K562 (cell line): ENCODE results near the gene TRIM33. TPM values are rescaled to one million over a fixed set of nuclear protein-coding genes. Genes with fewer than 3 reads are reported as not detected.
A peak's percentile ranks its signal among the peaks of the same experiment; 100 is the strongest.

Experiments
- BHLHE40 ChIP-seq: IDR thresholded peaks from 2 replicates; pipeline ENCODE4 v1.6.1; 2011; ENCODE audit warnings: low read length, improper control_type of control experiment
- CHD2 ChIP-seq: IDR thresholded peaks from 2 replicates; pipeline ENCODE4 v1.6.1; 2011; ENCODE audit warnings: low read depth, low read length
- FOXK1 ChIP-seq: sonication (generic); formaldehyde crosslinking; IDR thresholded peaks from 2 replicates; pipeline ENCODE4 v1.8.0; 2022; ENCODE audit warnings: missing genetic modification reagents, mild to moderate bottlenecking, borderline replicate concordance
- GABPB2 ChIP-seq: fragments of 250-450 bp; sonication (Bioruptor Pico); conservative IDR thresholded peaks from 2 replicates; pipeline ENCODE4 v1.5.1; 2021; ENCODE audit warnings: mild to moderate bottlenecking
- HMG20B ChIP-seq: fragments of 250-450 bp; sonication (Bioruptor Pico); IDR thresholded peaks from 2 replicates; pipeline ENCODE4 v1.5.0; 2021; ENCODE audit warnings: mild to moderate bottlenecking
- KDM1A ChIP-seq, 2 experiments: fragments of 450-650 bp; IDR thresholded peaks; 2 replicates each; pipeline ENCODE4 v1.6.1; 2016; ENCODE audit warnings: mild to moderate bottlenecking in 2 of 2
- L3MBTL2 ChIP-seq: fragments of 450-650 bp; IDR thresholded peaks from 2 replicates; pipeline ENCODE4 v1.6.1; 2016; ENCODE audit warnings: mild to moderate bottlenecking, moderate library complexity
- NR4A1 ChIP-seq, 2 experiments: fragments of 250-450 bp in 1 of 2; fragments of 450-650 bp in 1 of 2; sonication (Bioruptor Pico) in 1 of 2; IDR thresholded peaks; 2 replicates each; pipeline versions ENCODE4 v1.4.0 to v1.6.1; 2016 to 2020; ENCODE audit warnings: mild to moderate bottlenecking in 2 of 2, missing compliant biosample characterization in 1 of 2, missing genetic modification characterization in 1 of 2, moderate library complexity in 1 of 2
- PCBP2 ChIP-seq: fragments of 200-400 bp; formaldehyde crosslinking; IDR thresholded peaks from 2 replicates; pipeline ENCODE4 v1.6.1; 2018; ENCODE audit warnings: low read length, low read depth, mild to moderate bottlenecking, moderate library complexity; ENCODE audit not compliant: poor library complexity, severe bottlenecking
- PPARD ChIP-seq: fragments of 250-450 bp; sonication (Bioruptor Pico); IDR thresholded peaks from 2 replicates; pipeline ENCODE4 v1.8.0; 2022; ENCODE audit warnings: inconsistent platforms, mild to moderate bottlenecking, moderate library complexity
- SIN3B ChIP-seq: fragments of 450-650 bp; IDR thresholded peaks from 2 replicates; pipeline ENCODE4 v1.6.1; 2017; ENCODE audit warnings: low read depth, mild to moderate bottlenecking, moderate library complexity
- TCFL5 ChIP-seq: fragments of 250-450 bp; sonication (Bioruptor Pico); conservative IDR thresholded peaks from 2 replicates; pipeline ENCODE4 v1.6.1; 2021; ENCODE audit warnings: mild to moderate bottlenecking, moderate library complexity, matching md5 sums
- ZNF184 ChIP-seq: sonication (generic); formaldehyde crosslinking; IDR thresholded peaks from 2 replicates; pipeline ENCODE4 v1.5.0; 2020; ENCODE audit warnings: missing genetic modification reagents
- ZNF436 ChIP-seq: fragments of 250-450, 450-650 bp; sonication (Bioruptor Pico); formaldehyde crosslinking; IDR thresholded peaks from 2 replicates; pipeline ENCODE4 v1.7.0; 2020; ENCODE audit warnings: mild to moderate bottlenecking
- polyA plus RNA-seq, 8 experiments: library from polyadenylated mRNA; depleted of rRNA in 4 of 8; stranded (reverse) in 5 of 8; unstranded in 3 of 8; fragments of >200 nt; fragmentation: Nextera tagmentation in 2 of 8; fragmentation: Illumina TruSeq in 1 of 8; extraction: Ambion mirVana in 2 of 8; extraction: Trizol in 1 of 8; gene quantifications; 2 replicates each; pipeline versions ENCODE4 v1.2.1 to v1.2.3, GENCODE V29; 2011 to 2014; ENCODE audit warnings: inconsistent platforms in 1 of 8, missing spikeins in 1 of 8
- total RNA-seq, 7 experiments: library from RNA; depleted of rRNA in 6 of 7; stranded (reverse); fragments of >200 nt in 6 of 7; fragmentation: Illumina TruSeq in 2 of 7; extraction: Trizol in 2 of 7; gene quantifications; 2 replicates each; pipeline versions ENCODE4 v1.2.1 to v1.2.3, GENCODE V29; 2011 to 2021; ENCODE audit warnings: low replicate concordance in 1 of 7
- TF ChIP-seq, protein P1 (sequence below): fragments of 150-350 bp; IDR thresholded peaks from 2 replicates; pipeline ENCODE4 v1.6.1; 2014; ENCODE audit warnings: low read depth, mild to moderate bottlenecking, low read length, borderline replicate concordance
- TF ChIP-seq, protein P2 (sequence below): fragments of 450-650 bp; IDR thresholded peaks from 2 replicates; pipeline ENCODE4 v1.7.0; 2016; ENCODE audit warnings: borderline replicate concordance
- TF ChIP-seq, protein P3 (sequence below): sonication (generic); formaldehyde crosslinking; IDR thresholded peaks from 2 replicates; pipeline ENCODE4 v1.8.0; 2022; ENCODE audit warnings: mild to moderate bottlenecking, missing genetic modification reagents
- TF ChIP-seq, protein P4 (sequence below): sonication (generic); formaldehyde crosslinking; IDR thresholded peaks from 2 replicates; pipeline ENCODE4 v1.8.0; 2022; ENCODE audit warnings: missing genetic modification reagents, mild to moderate bottlenecking, borderline replicate concordance
- TF ChIP-seq, protein P5 (sequence below): sonication (generic); IDR thresholded peaks from 2 replicates; pipeline ENCODE4 v1.6.1; 2016
- TF ChIP-seq, protein P6 (sequence below): fragments of 250-450 bp; sonication (Bioruptor Pico); IDR thresholded peaks from 2 replicates; pipeline ENCODE4 v1.8.0; 2021; ENCODE audit warnings: moderate library complexity, mild to moderate bottlenecking, inconsistent platforms

TRIM33 gene
- total and polyA plus RNA-seq, 9 of the 15 experiments (the other 6 are each of a cell fraction or from before 2014, with no cell fraction given) = 9.3 to 58.4 (median 40.2) TPM

DNA sequence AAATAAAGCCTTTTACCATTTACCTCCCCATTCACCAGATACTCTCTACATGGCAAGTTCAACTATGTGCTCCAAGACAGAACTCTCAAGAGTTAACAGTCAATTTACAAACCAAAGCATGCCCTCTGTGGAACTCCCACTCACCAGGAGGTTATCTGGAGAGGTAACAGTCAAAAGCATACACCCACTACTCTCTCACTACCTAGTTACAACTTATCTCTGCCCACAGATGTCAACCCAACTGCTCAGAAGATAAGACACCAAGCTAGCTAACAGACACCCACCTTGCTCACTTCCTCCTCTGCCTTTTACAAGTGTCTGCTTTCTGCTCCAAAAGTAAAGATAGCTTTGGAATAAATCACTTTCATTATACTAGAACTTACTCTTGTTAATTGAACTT, 131.0 kb downstream of the TRIM33 start (continued):
- TF ChIP-seq, protein P1, sequence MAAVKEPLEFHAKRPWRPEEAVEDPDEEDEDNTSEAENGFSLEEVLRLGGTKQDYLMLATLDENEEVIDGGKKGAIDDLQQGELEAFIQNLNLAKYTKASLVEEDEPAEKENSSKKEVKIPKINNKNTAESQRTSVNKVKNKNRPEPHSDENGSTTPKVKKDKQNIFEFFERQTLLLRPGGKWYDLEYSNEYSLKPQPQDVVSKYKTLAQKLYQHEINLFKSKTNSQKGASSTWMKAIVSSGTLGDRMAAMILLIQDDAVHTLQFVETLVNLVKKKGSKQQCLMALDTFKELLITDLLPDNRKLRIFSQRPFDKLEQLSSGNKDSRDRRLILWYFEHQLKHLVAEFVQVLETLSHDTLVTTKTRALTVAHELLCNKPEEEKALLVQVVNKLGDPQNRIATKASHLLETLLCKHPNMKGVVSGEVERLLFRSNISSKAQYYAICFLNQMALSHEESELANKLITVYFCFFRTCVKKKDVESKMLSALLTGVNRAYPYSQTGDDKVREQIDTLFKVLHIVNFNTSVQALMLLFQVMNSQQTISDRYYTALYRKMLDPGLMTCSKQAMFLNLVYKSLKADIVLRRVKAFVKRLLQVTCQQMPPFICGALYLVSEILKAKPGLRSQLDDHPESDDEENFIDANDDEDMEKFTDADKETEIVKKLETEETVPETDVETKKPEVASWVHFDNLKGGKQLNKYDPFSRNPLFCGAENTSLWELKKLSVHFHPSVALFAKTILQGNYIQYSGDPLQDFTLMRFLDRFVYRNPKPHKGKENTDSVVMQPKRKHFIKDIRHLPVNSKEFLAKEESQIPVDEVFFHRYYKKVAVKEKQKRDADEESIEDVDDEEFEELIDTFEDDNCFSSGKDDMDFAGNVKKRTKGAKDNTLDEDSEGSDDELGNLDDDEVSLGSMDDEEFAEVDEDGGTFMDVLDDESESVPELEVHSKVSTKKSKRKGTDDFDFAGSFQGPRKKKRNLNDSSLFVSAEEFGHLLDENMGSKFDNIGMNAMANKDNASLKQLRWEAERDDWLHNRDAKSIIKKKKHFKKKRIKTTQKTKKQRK = no peak
- TF ChIP-seq SIN3B = no peak
- TF ChIP-seq PCBP2 = no peak
- no peak for TF ChIP-seq ZNF436 (CRISPR knock-in tag)
- no peak for TF ChIP-seq PPARD (CRISPR knock-in tag)
- TF ChIP-seq, protein P2, sequence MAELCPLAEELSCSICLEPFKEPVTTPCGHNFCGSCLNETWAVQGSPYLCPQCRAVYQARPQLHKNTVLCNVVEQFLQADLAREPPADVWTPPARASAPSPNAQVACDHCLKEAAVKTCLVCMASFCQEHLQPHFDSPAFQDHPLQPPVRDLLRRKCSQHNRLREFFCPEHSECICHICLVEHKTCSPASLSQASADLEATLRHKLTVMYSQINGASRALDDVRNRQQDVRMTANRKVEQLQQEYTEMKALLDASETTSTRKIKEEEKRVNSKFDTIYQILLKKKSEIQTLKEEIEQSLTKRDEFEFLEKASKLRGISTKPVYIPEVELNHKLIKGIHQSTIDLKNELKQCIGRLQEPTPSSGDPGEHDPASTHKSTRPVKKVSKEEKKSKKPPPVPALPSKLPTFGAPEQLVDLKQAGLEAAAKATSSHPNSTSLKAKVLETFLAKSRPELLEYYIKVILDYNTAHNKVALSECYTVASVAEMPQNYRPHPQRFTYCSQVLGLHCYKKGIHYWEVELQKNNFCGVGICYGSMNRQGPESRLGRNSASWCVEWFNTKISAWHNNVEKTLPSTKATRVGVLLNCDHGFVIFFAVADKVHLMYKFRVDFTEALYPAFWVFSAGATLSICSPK = peak; percentile 53; the same call in 1 of the 2 replicates
- no peak for TF ChIP-seq TCFL5
- TF ChIP-seq, protein P3, sequence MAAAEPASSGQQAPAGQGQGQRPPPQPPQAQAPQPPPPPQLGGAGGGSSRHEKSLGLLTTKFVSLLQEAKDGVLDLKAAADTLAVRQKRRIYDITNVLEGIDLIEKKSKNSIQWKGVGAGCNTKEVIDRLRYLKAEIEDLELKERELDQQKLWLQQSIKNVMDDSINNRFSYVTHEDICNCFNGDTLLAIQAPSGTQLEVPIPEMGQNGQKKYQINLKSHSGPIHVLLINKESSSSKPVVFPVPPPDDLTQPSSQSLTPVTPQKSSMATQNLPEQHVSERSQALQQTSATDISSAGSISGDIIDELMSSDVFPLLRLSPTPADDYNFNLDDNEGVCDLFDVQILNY (CRISPR knock-in tag) = no peak
- no peak for TF ChIP-seq NR4A1 (CRISPR knock-in tag; IDR thresholded peaks at IDR 0.05)
- TF ChIP-seq NR4A1 (tag; IDR thresholded peaks at IDR 0.05) = peak; percentile 95
- peak; percentile 81 for TF ChIP-seq BHLHE40
- TF ChIP-seq, protein P4, sequence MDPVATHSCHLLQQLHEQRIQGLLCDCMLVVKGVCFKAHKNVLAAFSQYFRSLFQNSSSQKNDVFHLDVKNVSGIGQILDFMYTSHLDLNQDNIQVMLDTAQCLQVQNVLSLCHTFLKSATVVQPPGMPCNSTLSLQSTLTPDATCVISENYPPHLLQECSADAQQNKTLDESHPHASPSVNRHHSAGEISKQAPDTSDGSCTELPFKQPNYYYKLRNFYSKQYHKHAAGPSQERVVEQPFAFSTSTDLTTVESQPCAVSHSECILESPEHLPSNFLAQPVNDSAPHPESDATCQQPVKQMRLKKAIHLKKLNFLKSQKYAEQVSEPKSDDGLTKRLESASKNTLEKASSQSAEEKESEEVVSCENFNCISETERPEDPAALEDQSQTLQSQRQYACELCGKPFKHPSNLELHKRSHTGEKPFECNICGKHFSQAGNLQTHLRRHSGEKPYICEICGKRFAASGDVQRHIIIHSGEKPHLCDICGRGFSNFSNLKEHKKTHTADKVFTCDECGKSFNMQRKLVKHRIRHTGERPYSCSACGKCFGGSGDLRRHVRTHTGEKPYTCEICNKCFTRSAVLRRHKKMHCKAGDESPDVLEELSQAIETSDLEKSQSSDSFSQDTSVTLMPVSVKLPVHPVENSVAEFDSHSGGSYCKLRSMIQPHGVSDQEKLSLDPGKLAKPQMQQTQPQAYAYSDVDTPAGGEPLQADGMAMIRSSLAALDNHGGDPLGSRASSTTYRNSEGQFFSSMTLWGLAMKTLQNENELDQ = no peak
- peak; percentile 61 for TF ChIP-seq L3MBTL2
- TF ChIP-seq, protein P5, sequence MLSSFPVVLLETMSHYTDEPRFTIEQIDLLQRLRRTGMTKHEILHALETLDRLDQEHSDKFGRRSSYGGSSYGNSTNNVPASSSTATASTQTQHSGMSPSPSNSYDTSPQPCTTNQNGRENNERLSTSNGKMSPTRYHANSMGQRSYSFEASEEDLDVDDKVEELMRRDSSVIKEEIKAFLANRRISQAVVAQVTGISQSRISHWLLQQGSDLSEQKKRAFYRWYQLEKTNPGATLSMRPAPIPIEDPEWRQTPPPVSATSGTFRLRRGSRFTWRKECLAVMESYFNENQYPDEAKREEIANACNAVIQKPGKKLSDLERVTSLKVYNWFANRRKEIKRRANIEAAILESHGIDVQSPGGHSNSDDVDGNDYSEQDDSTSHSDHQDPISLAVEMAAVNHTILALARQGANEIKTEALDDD = peak; percentile 100
- TF ChIP-seq GABPB2 = no peak
- TF ChIP-seq HMG20B (CRISPR knock-in tag) = no peak
- TF ChIP-seq, protein P6, sequence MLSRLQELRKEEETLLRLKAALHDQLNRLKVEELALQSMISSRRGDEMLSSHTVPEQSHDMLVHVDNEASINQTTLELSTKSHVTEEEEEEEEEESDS (CRISPR knock-in tag) = no peak
- TF ChIP-seq ZNF184 = no peak
- TF ChIP-seq KDM1A (IDR thresholded peaks at IDR 0.05) = peak; percentile 100
- TF ChIP-seq FOXK1 (CRISPR knock-in tag) = no peak
- no peak for TF ChIP-seq CHD2
